NCI-H748 treated with DMSO at 0.1 percent for 48 hours (cell line): ENCODE data around the gene ANKRD13C.
"Not testable (repeated sequence)": the region's sequence is repeated elsewhere in the genome, so short reads cannot be mapped to it uniquely, and the experiment has no call there.

Source experiments
- DNase-seq: peaks from one replicate; lab custom pipeline; 2025; lab: John Stamatoyannopoulos, UW

The ANKRD13C gene

GRCh38 chr1:70360321-70360720 is 5.8 kb upstream of the ANKRD13C start:
- DNase-seq: no peak

GRCh38 chr1:70358921-70359564 is 4.5 kb upstream of the ANKRD13C start:
- DNase-seq: no peak

GRCh38 chr1:70355920-70356319 is 1.4 kb upstream of the ANKRD13C start:
- no peak for DNase-seq

GRCh38 chr1:70355111-70355407 is 537 bp upstream of the ANKRD13C start:
- DNase-seq: no peak

- DNase-seq: peak; percentile 29
Measured at GRCh38 chr1:70353601-70354331, 756 bp downstream of the ANKRD13C start.

GRCh38 chr1:70353044-70353443 is 1.5 kb downstream of the ANKRD13C start:
- DNase-seq: no peak

- not testable (repeated sequence) for DNase-seq
Measured at GRCh38 chr1:70349799-70350198, 4.7 kb downstream of the ANKRD13C start.

- DNase-seq: no peak
Measured at GRCh38 chr1:70348399-70349165, 5.9 kb downstream of the ANKRD13C start.

- DNase-seq: not testable (repeated sequence)
Measured at GRCh38 chr1:70339644-70340043, 14.9 kb downstream of the ANKRD13C start.

GRCh38 chr1:70336050-70336449 is 18.5 kb downstream of the ANKRD13C start:
- DNase-seq: no peak

GRCh38 chr1:70334436-70334835 is 20.1 kb downstream of the ANKRD13C start:
- no peak for DNase-seq

GRCh38 chr1:70333245-70333644 is 21.3 kb downstream of the ANKRD13C start:
- DNase-seq: no peak

GRCh38 chr1:70331962-70332361 is 22.6 kb downstream of the ANKRD13C start:
- no peak for DNase-seq

GRCh38 chr1:70327306-70328076 is 27.0 kb downstream of the ANKRD13C start:
- DNase-seq: no peak

- no peak for DNase-seq
Measured at GRCh38 chr1:70324683-70325082, 29.8 kb downstream of the ANKRD13C start.

- DNase-seq: no peak
Measured at GRCh38 chr1:70319750-70320149, 34.8 kb downstream of the ANKRD13C start.

- no peak for DNase-seq
Measured at GRCh38 chr1:70318191-70318590, 36.3 kb downstream of the ANKRD13C start.

- DNase-seq: no peak
Measured at GRCh38 chr1:70317087-70317486, 37.4 kb downstream of the ANKRD13C start.

GRCh38 chr1:70315782-70316181 is 38.7 kb downstream of the ANKRD13C start:
- no peak for DNase-seq

GRCh38 chr1:70314706-70315304 is 39.7 kb downstream of the ANKRD13C start:
- DNase-seq: no peak

GRCh38 chr1:70311369-70311768 is 43.2 kb downstream of the ANKRD13C start:
- DNase-seq: no peak

- DNase-seq: no peak
Measured at GRCh38 chr1:70299472-70299871, 55.0 kb downstream of the ANKRD13C start.
